Neural progenitor cell (in vitro differentiated cells): ENCODE measurements around the gene RASSF5.

Experiments
- CTCF ChIP-seq: fragments of 200-600 bp; sonication (generic); IDR thresholded peaks from 2 replicates; pipeline ENCODE4 v1.5.1; 2017; ENCODE audit warnings: antibody characterized with exemption, mild to moderate bottlenecking
- EZH2 ChIP-seq: fragments of 200-600 bp; sonication (generic); IDR thresholded peaks from 2 replicates; pipeline ENCODE4 v1.6.1; 2017; ENCODE audit warnings: antibody characterized with exemption, mild to moderate bottlenecking, moderate library complexity
- EZH2phosphoT487 ChIP-seq: fragments of 200-600 bp; sonication (generic); IDR thresholded peaks from 2 replicates; pipeline ENCODE4 v1.6.1; 2017; ENCODE audit warnings: antibody characterized with exemption

- TF ChIP-seq EZH2 (no peak), CTCF (no peak), EZH2phosphoT487 (no peak)
Measured at GRCh38 chr1:206472024-206472423, 35.3 kb upstream of the RASSF5 start.
